Neural crest cell (in vitro differentiated cells): ENCODE results near the gene AFDN. TPM values are rescaled to one million over a fixed set of nuclear protein-coding genes. Genes with fewer than 3 reads are reported as not detected.

Source experiments
- DNase-seq: peaks from one replicate; pipeline ENCODE4 v3.0.0; 2021; ENCODE audit warnings: low read depth, mixed read lengths, low spot score
- H3K27ac Mint-ChIP-seq: one replicate; pipeline ENCODE4 v1.8.0; 2021; ENCODE audit warnings: mild to moderate bottlenecking, mixed read lengths; ENCODE audit not compliant: unreplicated experiment
- H3K27me3 Mint-ChIP-seq: 2 replicates; pipeline ENCODE4 v1.8.0; 2021; ENCODE audit warnings: low read depth, mild to moderate bottlenecking, mixed read lengths
- H3K36me3 Mint-ChIP-seq: 2 replicates; pipeline ENCODE4 v1.8.0; 2021; ENCODE audit warnings: low read depth, mild to moderate bottlenecking, mixed read lengths
- H3K4me1 Mint-ChIP-seq: 2 replicates; pipeline ENCODE4 v1.8.0; 2021; ENCODE audit warnings: mixed read lengths
- H3K4me3 Mint-ChIP-seq: one replicate; pipeline ENCODE4 v1.8.0; 2021; ENCODE audit warnings: mild to moderate bottlenecking, mixed read lengths
- H3K9me3 Mint-ChIP-seq: 2 replicates; pipeline ENCODE4 v1.8.0; 2021; ENCODE audit warnings: mixed read lengths
- total RNA-seq: library from RNA; stranded (reverse); gene quantifications from 2 replicates; pipeline ENCODE4 v1.2.1, GENCODE V29; 2021
- TF ChIP-seq, protein P1 (sequence below): fragments of 200-600 bp; sonication (generic); conservative IDR thresholded peaks from 2 replicates; pipeline ENCODE4 v1.5.0; 2021; ENCODE audit warnings: antibody characterized with exemption, mild to moderate bottlenecking

Gene AFDN
- total RNA-seq, 1 donor from 2014 or later: 143 TPM

- no peaks in the 10 kb centered on the region for H3K27me3 Mint-ChIP-seq
- H3K36me3 Mint-ChIP-seq: no peaks in the 10 kb centered on the region
- peaks cover 17% of the 10 kb centered on the region for H3K4me1 Mint-ChIP-seq
- DNase-seq: no peak
- no peak overlapping the region for H3K27ac Mint-ChIP-seq
- TF ChIP-seq, protein P1, sequence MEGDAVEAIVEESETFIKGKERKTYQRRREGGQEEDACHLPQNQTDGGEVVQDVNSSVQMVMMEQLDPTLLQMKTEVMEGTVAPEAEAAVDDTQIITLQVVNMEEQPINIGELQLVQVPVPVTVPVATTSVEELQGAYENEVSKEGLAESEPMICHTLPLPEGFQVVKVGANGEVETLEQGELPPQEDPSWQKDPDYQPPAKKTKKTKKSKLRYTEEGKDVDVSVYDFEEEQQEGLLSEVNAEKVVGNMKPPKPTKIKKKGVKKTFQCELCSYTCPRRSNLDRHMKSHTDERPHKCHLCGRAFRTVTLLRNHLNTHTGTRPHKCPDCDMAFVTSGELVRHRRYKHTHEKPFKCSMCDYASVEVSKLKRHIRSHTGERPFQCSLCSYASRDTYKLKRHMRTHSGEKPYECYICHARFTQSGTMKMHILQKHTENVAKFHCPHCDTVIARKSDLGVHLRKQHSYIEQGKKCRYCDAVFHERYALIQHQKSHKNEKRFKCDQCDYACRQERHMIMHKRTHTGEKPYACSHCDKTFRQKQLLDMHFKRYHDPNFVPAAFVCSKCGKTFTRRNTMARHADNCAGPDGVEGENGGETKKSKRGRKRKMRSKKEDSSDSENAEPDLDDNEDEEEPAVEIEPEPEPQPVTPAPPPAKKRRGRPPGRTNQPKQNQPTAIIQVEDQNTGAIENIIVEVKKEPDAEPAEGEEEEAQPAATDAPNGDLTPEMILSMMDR: no peak
- H3K9me3 Mint-ChIP-seq: no peaks in the 10 kb centered on the region
- no peak overlapping the region for H3K4me3 Mint-ChIP-seq
Measured at GRCh38 chr6:167797476-167798265, 29.0 kb upstream of the AFDN start.

DNA sequence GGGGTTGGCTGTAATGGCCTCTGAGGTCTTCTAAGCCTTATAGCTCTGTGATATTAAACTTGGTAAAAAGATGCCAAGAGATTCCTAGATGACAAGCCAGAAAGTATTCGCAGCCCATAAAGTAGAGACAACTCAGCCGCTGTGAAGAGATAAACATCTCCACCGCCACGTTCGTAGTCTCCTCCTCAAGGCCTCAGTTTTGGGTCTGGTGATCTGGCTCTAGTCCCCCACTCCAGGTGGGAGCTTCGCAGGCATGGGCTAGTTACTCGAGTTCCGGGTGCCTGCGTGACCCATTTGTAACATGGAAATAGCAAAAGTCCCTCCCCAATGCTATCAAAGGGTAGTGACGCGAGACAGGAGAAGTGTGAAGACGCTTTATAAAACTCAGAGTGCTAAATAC lies 28.3 kb upstream of the AFDN start:
- Mint-ChIP-seq H3K9me3 (no peaks in the 10 kb centered on the region), H3K27me3 (no peaks in the 10 kb centered on the region), H3K4me1 (peaks cover 17% of the 10 kb centered on the region), H3K27ac (no peak overlapping the region), H3K36me3 (no peaks in the 10 kb centered on the region), H3K4me3 (no peak overlapping the region)
- DNase-seq: no peak
- TF ChIP-seq, protein P1: no peak

DNA sequence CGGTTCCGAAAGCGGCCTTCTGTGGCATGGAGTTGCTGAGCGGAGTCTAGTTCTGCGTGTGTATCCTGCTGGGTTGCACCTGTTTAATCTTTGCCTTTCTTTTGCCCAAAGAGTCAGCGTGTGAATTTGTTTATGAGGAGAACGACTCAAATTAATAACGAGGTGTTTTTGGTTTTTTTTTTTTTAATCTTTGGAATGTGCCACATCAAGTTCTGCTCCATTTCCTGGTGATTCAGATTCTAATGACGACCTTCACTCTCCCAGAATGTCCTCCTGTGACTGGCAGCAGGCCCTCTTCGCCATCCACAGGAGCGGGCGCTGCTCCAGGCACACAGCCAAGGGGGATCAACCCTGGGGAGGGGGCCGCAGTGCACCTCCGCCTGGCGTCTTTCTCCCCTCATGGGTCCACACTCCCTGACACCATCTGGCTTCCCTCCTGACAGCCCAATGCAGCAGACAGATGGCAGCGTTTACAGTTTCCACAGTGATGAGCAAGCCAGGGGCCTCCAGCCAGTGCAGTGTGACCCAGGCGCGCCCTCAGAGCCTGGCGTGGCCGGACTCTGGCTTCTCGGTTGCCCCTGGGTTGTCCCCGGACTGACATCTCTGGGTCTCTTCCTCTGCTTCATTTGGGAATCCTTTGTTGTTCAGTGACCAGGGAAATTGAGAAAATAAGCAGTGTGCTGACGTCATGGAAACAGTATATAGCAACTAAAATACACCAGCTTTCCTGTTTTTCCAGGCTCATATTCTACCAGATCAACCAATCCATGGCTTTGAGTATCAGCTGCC lies 27.5 kb upstream of the AFDN start:
- H3K27ac Mint-ChIP-seq: no peak overlapping the region
- no peak for DNase-seq
- no peak overlapping the region for H3K4me3 Mint-ChIP-seq
- peaks cover 17% of the 10 kb centered on the region for H3K4me1 Mint-ChIP-seq
- no peaks in the 10 kb centered on the region for H3K27me3 Mint-ChIP-seq
- TF ChIP-seq, protein P1: no peak
- H3K9me3 Mint-ChIP-seq: no peaks in the 10 kb centered on the region
- H3K36me3 Mint-ChIP-seq: no peaks in the 10 kb centered on the region

- no peak overlapping the region for H3K4me3 Mint-ChIP-seq
- H3K4me1 Mint-ChIP-seq: peaks cover 11% of the 10 kb centered on the region
- TF ChIP-seq, protein P1: no peak
Measured at GRCh38 chr6:167800549-167800948, 26.2 kb upstream of the AFDN start.

GRCh38 chr6:167801263-167801662 lies 25.4 kb upstream of the AFDN start:
- Mint-ChIP-seq H3K9me3 (no peaks in the 10 kb centered on the region), H3K4me1 (peaks cover 11% of the 10 kb centered on the region), H3K36me3 (no peaks in the 10 kb centered on the region), H3K4me3 (no peak overlapping the region), H3K27me3 (no peaks in the 10 kb centered on the region), H3K27ac (no peak overlapping the region)
- TF ChIP-seq, protein P1: no peak
- DNase-seq: no peak

More at GRCh38 chr6:167800549-167800948, 26.2 kb upstream of the AFDN start:
- H3K9me3 Mint-ChIP-seq: no peaks in the 10 kb centered on the region
- no peak overlapping the region for H3K27ac Mint-ChIP-seq
- DNase-seq: no peak
- H3K36me3 Mint-ChIP-seq: no peaks in the 10 kb centered on the region
- H3K27me3 Mint-ChIP-seq: no peaks in the 10 kb centered on the region
